DOHH2 (cell line): Measurements from ENCODE around the gene UBTD1.

ENCODE experiments used
- CTCF ChIP-seq: fragments of 200-600 bp; sonication (generic); IDR thresholded peaks from one replicate; pipeline ENCODE4 v1.5.1; 2014; ENCODE audit warnings: antibody characterized with exemption, mild to moderate bottlenecking, low read depth, low read length; ENCODE audit not compliant: poor library complexity, severe bottlenecking
- EZH2phosphoT487 ChIP-seq: fragments of 200-600 bp; sonication (generic); IDR thresholded peaks from 2 replicates; pipeline ENCODE4 v1.6.1; 2017; ENCODE audit warnings: borderline replicate concordance, mild to moderate bottlenecking, antibody characterized with exemption, low read length, moderate library complexity, mixed read lengths

GRCh38 chr10:97600616-97601015 lies 101.9 kb downstream of the UBTD1 start:
- no peak for TF ChIP-seq CTCF
- no peak for TF ChIP-seq EZH2phosphoT487
